SH-SY5Y (cell line): ENCODE results near the gene IL18RAP.

ENCODE experiments used
- GATA2 ChIP-seq: IDR thresholded peaks from 2 replicates; pipeline ENCODE4 v1.6.1; 2011; ENCODE audit warnings: mild to moderate bottlenecking, low read depth, low read length
- GATA3 ChIP-seq: IDR thresholded peaks from 2 replicates; pipeline ENCODE4 v1.6.1; 2011; ENCODE audit warnings: low read depth, mild to moderate bottlenecking, low read length, moderate library complexity

GRCh38 chr2:102391565-102391964 is 31.4 kb upstream of the IL18RAP start:
- TF ChIP-seq GATA2 = no peak
- TF ChIP-seq GATA3 = no peak
